Measurements from ENCODE around the gene TBC1D9. TPM values are rescaled to one million over a fixed set of nuclear protein-coding genes. Genes with fewer than 3 reads are reported as not detected.

The TBC1D9 gene
- total and polyA plus RNA-seq, 10 of the 15 experiments (the other 5 are each of a cell fraction or from before 2014, with no cell fraction given), result 0.87 to 14.9 (median 7.1) TPM

- BruUV-seq (replicated peaks), result no TSS peak
- Histone ChIP-seq H3K9me3 (replicated peaks; ENCODE audit: control insufficient read depth, insufficient read depth, low read length) (no peaks in the 10 kb centered on the region), H3K4me1 (ENCODE audit: control insufficient read depth, insufficient read depth, low read length) (no peaks in the 10 kb centered on the region), H2AFZ (ENCODE audit: control insufficient read depth, low read depth, low read length) (no peak overlapping the region), H3K4me2 (ENCODE audit: control insufficient read depth, insufficient read depth) (no peak overlapping the region), H3K9ac (ENCODE audit: control insufficient read depth, insufficient read depth, low read length) (no peak overlapping the region), H3K27me3 (replicated peaks in 1 of 2; ENCODE audit: control insufficient read depth in 2 of 2, insufficient read depth in 2 of 2, low read length in 1 of 2) (no peaks in the 10 kb centered on the region; a peak in 1 of 4 replicates), H3K4me3 (no peak overlapping the region), H4K20me1 (ENCODE audit: control insufficient read depth, insufficient read depth) (no peaks in the 10 kb centered on the region), H3K27ac (ENCODE audit: control insufficient read depth, insufficient read depth) (no peak overlapping the region), H3K79me2 (ENCODE audit: control insufficient read depth, insufficient read depth, low read length) (no peaks in the 10 kb centered on the region), H3K36me3 (ENCODE audit: control insufficient read depth in 2 of 2, insufficient read depth in 2 of 2, low read length in 1 of 2) (no peaks in the 10 kb centered on the region)
- ChIA-PET SMC1A (ENCODE audit: uncharacterized antibody, unreplicated experiment) (interaction anchor here (0.6 kb wide), 1 partner anchor 1736 kb away, joined by 3 read pairs; no protein-coding TSS in a partner anchor), CTCF (interaction anchor here (1.2 to 1.6 kb wide), 2 partner anchors 80 to 245 kb away, joined by 4 to 5 read pairs; partner anchors contain the start of gene ELMOD2), POLR2A (no interaction called here), RAD21 (ENCODE audit: unreplicated experiment) (no interaction called here)
- in situ Hi-C loops (cut with MboI), result no loop called here
- ATAC-seq (no peak), DNase-seq (ENCODE audit: low read depth, low spot score) (no peak), FAIRE-seq (no peak)
- TF ChIP-seq RB1 (IDR thresholded peaks at IDR 0.05; ENCODE audit: borderline replicate concordance) (no peak), CTCF (IDR thresholded peaks at IDR 0.05 in 2 of 3, conservative IDR thresholded peaks at IDR 0.05 in 1 of 3; ENCODE audit: control insufficient read depth in 2 of 3, extremely low read depth in 1 of 3, insufficient read depth in 1 of 3, low read depth in 3 of 3, low read length in 3 of 3) (0 out of 6 replicates have a peak, but pooled peaks of 1 of the 3 experiments have one; percentile 1)
- intact Hi-C loops (cut with micrococcal nuclease; ENCODE audit: unreplicated experiment), result no loop called here
- WGBS (ENCODE audit: insufficient coverage, insufficient replicate concordance, low lambda C conversion rate, missing lambda C conversion rate), result 65% methylated on average over 4 of the region's 4 CpGs
Observed at GRCh38 chr4:140604544-140604943, 151.6 kb downstream of the TBC1D9 start.

GRCh38 chr4:140603286-140603685, 152.9 kb downstream of the TBC1D9 start:
- intact Hi-C loops (cut with micrococcal nuclease; ENCODE audit: unreplicated experiment) (no loop called here), in situ Hi-C loops (cut with MboI) (no loop called here)
- no peaks in the 10 kb centered on the region for H3K9me3 ChIP-seq (replicated peaks; ENCODE audit: control insufficient read depth, insufficient read depth, low read length)
- no peaks in the 10 kb centered on the region for H3K4me1 ChIP-seq (ENCODE audit: control insufficient read depth, insufficient read depth, low read length)
- ChIA-PET POLR2A (no interaction called here), RAD21 (ENCODE audit: unreplicated experiment) (no interaction called here), SMC1A (ENCODE audit: uncharacterized antibody, unreplicated experiment) (no interaction called here), CTCF (interaction anchor here (1.2 to 1.6 kb wide), 2 partner anchors 26 to 79 kb away, joined by 3 to 5 read pairs; partner anchors contain the start of gene ELMOD2)
- TF ChIP-seq CBFB (IDR thresholded peaks at IDR 0.05; ENCODE audit: low read depth), result no peak
- no peak for TF ChIP-seq TCF12 (IDR thresholded peaks at IDR 0.05; ENCODE audit: low read depth, low read length)
- no peak for TF ChIP-seq JUND (IDR thresholded peaks at IDR 0.05; ENCODE audit: low read depth, low read length)
- no peak for TF ChIP-seq MTA3 (IDR thresholded peaks at IDR 0.05; ENCODE audit: borderline replicate concordance, low read length)
- no peak for TF ChIP-seq E2F4 (IDR thresholded peaks at IDR 0.05; ENCODE audit: low read depth, low read length)
- no peak for TF ChIP-seq ZNF687 (IDR thresholded peaks at IDR 0.05)
- TF ChIP-seq RAD51 (IDR thresholded peaks at IDR 0.05), result no peak
- no peak overlapping the region for H3K9ac ChIP-seq (ENCODE audit: control insufficient read depth, insufficient read depth, low read length)
- H3K4me3 ChIP-seq, result no peak overlapping the region
- no peaks in the 10 kb centered on the region for H3K36me3 ChIP-seq (ENCODE audit: control insufficient read depth in 2 of 2, insufficient read depth in 2 of 2, low read length in 1 of 2)
- no peak for DNase-seq (ENCODE audit: low read depth, low spot score)
- no peak overlapping the region for H3K4me2 ChIP-seq (ENCODE audit: control insufficient read depth, insufficient read depth)
- BruUV-seq (replicated peaks), result no TSS peak
- H3K27me3 ChIP-seq (replicated peaks in 1 of 2; ENCODE audit: control insufficient read depth in 2 of 2, insufficient read depth in 2 of 2, low read length in 1 of 2), result no peaks in the 10 kb centered on the region; a peak in 1 of 4 replicates
- H2AFZ ChIP-seq (ENCODE audit: control insufficient read depth, low read depth, low read length), result no peak overlapping the region
- H4K20me1 ChIP-seq (ENCODE audit: control insufficient read depth, insufficient read depth), result no peaks in the 10 kb centered on the region
- WGBS (ENCODE audit: insufficient coverage, insufficient replicate concordance, low lambda C conversion rate, missing lambda C conversion rate), result 50% methylated on average over 2 of the region's 2 CpGs
- H3K27ac ChIP-seq (ENCODE audit: control insufficient read depth, insufficient read depth), result no peak overlapping the region
- no peak for ATAC-seq
- H3K79me2 ChIP-seq (ENCODE audit: control insufficient read depth, insufficient read depth, low read length), result no peaks in the 10 kb centered on the region
- FAIRE-seq, result no peak
